DMS 273 (cell line): ENCODE results near the gene C19orf33.

Experiments used
- DNase-seq: peaks from one replicate; lab custom pipeline; 2025; ENCODE audit not compliant: unreplicated experiment; lab: John Stamatoyannopoulos, UW

Gene C19orf33

GRCh38 chr19:38308006-38308766 is 4.1 kb downstream of the C19orf33 start:
- no peak for DNase-seq

- no peak for DNase-seq
These were observed 5.0 kb downstream of the C19orf33 start for GRCh38 chr19:38308926-38309614.

GRCh38 chr19:38309615-38310278 is 5.7 kb downstream of the C19orf33 start:
- DNase-seq: no peak

- DNase-seq: no peak
These were observed 6.2 kb downstream of the C19orf33 start for GRCh38 chr19:38310279-38310670.

GRCh38 chr19:38310986-38311385 is 6.9 kb downstream of the C19orf33 start:
- no peak for DNase-seq

GRCh38 chr19:38315657-38316476 is 11.8 kb downstream of the C19orf33 start, which contains the start of gene YIF1B:
Gene YIF1B (minus strand): TSS chr19:38315947. CDS start chr19:38315917, 30 bp downstream.
- peak; percentile 99 for DNase-seq

- peak; percentile 77 for DNase-seq
These were observed 12.5 kb downstream of the C19orf33 start for GRCh38 chr19:38316477-38317067.

- DNase-seq: no peak
These were observed 13.1 kb downstream of the C19orf33 start for GRCh38 chr19:38317104-38317612.

- DNase-seq: peak; percentile 78
These were observed 14.6 kb downstream of the C19orf33 start for GRCh38 chr19:38318660-38319059.

GRCh38 chr19:38319421-38320258 is 15.6 kb downstream of the C19orf33 start, which contains the start of gene KCNK6:
Gene KCNK6 (plus strand): TSS chr19:38319845. CDS start chr19:38319951, 106 bp downstream.
- DNase-seq: peak; percentile 75

GRCh38 chr19:38320969-38321339 is 16.9 kb downstream of the C19orf33 start:
- DNase-seq: no peak

GRCh38 chr19:38321646-38322196 is 17.7 kb downstream of the C19orf33 start:
- no peak for DNase-seq

- DNase-seq: no peak
These were observed 19.2 kb downstream of the C19orf33 start for GRCh38 chr19:38323291-38323690.

- no peak for DNase-seq
These were observed 20.4 kb downstream of the C19orf33 start for GRCh38 chr19:38324431-38324830.

- no peak for DNase-seq
These were observed 22.5 kb downstream of the C19orf33 start for GRCh38 chr19:38326591-38326990.

GRCh38 chr19:38329651-38330050 is 25.6 kb downstream of the C19orf33 start:
- no peak for DNase-seq

- no peak for DNase-seq
These were observed 27.7 kb downstream of the C19orf33 start for GRCh38 chr19:38331728-38332127.

GRCh38 chr19:38333245-38333644 is 29.2 kb downstream of the C19orf33 start:
- no peak for DNase-seq
